Stomach (tissue), 4 donors: ENCODE measurements around the gene CADPS.

Source experiments
- EP300 ChIP-seq: sonication (generic); formaldehyde crosslinking; IDR thresholded peaks from one replicate; pipeline ENCODE4 v1.6.1; 2017; ENCODE audit warnings: antibody characterized with exemption
- POLR2A ChIP-seq, 4 donors: fragments of 450-650 bp; IDR thresholded peaks; one replicate each; pipeline ENCODE4 v1.6.1; 2016; ENCODE audit warnings: antibody characterized with exemption in 4 of 4, control low read depth in 2 of 4, mild to moderate bottlenecking in 1 of 4, moderate library complexity in 1 of 4

DNA sequence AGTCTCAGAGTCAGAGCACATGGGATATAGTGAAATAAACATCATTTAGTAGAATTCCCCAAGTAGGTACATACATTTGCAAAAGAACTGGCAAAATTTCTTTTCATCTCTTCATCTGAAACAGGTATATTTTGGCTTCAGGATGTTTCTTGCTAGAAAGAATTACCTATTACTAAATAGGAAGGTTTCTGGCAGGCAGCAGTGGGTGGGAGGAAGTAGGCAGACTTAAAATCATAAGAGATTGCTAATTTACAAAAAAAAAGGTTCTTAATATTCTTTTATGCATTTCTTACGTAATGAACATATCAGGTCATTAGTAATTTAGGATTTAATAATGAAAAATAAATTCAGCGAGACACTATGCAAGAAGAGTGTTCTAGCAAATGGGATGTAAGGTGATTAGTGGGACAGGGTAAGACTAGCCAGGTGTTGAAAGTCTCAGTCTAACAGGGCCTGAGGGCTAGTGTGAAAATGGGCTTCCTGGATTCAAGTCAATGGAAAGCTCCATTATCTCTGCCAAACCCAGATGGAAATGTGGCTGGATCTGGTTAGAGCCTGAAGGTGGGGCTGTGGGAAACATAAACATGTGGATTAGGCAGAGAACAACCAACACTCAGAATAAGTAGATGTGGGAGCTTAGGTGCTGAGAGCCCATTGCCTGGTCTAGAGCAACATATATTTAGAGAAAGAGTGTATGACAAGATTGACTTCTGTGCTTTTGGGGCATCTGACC, 374.5 kb downstream of the CADPS start:
- TF ChIP-seq EP300 (no peak), POLR2A (IDR thresholded peaks at IDR 0.05) (no peak)
